ENCODE data around the gene CADM3.

DNA sequence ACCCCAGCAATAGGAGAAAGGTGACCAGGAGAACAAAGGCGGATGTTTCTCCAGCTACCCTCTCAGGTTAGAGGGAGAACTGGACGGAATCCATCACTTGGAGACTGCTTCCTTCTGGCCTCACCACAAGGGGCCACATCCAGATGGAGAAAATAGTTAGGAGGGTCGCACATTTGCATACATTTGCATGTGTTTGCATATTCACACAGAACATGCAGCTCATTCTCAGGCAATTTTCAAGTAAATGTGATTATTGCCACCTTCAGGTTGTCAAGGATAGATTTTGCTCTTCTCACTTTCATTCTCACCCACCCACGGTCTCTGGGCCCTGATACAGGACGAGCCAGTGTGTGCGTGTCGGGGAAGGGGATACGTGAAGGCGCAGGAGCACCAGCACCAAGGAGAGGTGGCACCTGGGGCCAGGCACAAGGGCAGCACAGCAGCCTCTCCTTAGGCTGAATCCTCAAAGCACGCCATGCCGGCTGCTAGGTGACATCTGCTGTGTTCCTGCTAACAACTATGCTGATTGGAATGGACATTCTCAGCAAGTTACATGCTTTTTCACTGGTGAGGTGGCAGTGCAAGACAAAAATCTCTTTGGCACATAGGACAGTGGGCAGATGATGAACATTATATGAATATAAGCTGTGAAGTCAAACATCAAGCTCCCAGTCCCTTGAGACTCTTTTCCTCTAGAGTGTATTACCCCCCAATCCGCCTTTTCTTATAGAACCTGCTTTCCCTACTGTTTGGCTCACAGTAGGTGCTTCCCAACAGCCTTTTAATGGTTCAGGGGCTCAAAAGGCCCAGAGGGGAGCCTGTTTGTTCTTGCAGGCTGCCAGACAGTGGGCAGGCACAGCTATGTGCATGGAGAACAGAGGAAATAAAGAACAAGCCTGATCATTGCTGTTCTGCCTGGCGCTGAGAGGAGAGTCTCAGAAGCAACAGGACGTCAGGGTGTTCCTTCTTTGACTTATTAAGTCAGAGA, 47.5 kb downstream of the CADM3 start:
- TF ChIP-seq, protein P1, sequence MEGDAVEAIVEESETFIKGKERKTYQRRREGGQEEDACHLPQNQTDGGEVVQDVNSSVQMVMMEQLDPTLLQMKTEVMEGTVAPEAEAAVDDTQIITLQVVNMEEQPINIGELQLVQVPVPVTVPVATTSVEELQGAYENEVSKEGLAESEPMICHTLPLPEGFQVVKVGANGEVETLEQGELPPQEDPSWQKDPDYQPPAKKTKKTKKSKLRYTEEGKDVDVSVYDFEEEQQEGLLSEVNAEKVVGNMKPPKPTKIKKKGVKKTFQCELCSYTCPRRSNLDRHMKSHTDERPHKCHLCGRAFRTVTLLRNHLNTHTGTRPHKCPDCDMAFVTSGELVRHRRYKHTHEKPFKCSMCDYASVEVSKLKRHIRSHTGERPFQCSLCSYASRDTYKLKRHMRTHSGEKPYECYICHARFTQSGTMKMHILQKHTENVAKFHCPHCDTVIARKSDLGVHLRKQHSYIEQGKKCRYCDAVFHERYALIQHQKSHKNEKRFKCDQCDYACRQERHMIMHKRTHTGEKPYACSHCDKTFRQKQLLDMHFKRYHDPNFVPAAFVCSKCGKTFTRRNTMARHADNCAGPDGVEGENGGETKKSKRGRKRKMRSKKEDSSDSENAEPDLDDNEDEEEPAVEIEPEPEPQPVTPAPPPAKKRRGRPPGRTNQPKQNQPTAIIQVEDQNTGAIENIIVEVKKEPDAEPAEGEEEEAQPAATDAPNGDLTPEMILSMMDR (IDR thresholded peaks at IDR 0.05): no peak
- TF ChIP-seq POLR2A (IDR thresholded peaks at IDR 0.05): no peak

Measured in tibial nerve (tissue), 3 donors.